PC-9 (cell line): Measurements from ENCODE around the gene TRIM7. TPM values are rescaled to one million over a fixed set of nuclear protein-coding genes. Genes with fewer than 3 reads are reported as not detected.

Source experiments
- BruUV-seq: library from RNA; stranded (reverse); fragments of 400-500 nt; replicated peaks from 2 replicates; lab custom pipeline; 2021; lab: Mats Ljungman, UMichigan
- CTCF ChIA-PET: fragments of 300-600 bp; sonication (Branson Sonifier 250); formaldehyde crosslinking; loops from one replicate; lab custom pipeline; 2022; ENCODE audit warnings: antibody characterized with exemption; lab: Charles Lee
- POLR2A ChIA-PET: fragments of 300-600 bp; sonication (Branson Sonifier 250); formaldehyde crosslinking; loops from one replicate; lab custom pipeline; 2022; ENCODE audit warnings: antibody characterized with exemption; ENCODE audit not compliant: unreplicated experiment; lab: Charles Lee
- DNase-seq, 2 experiments: peaks; one replicate each; pipeline versions ENCODE4 v3.0.0 to v3.0.0-alpha.2; 2015 to 2022; ENCODE audit warnings: mixed read lengths in 1 of 2
- H2AFZ ChIP-seq: fragments of 200-600 bp; sonication (generic); 2 replicates; pipeline ENCODE4 v1.8.1; 2017; ENCODE audit warnings: antibody characterized with exemption
- H3F3A ChIP-seq: fragments of 200-600 bp; sonication (generic); 2 replicates; pipeline ENCODE4 v1.8.1; 2017; ENCODE audit warnings: antibody characterized with exemption, mild to moderate bottlenecking, low read depth; ENCODE audit not compliant: insufficient read depth
- H3K27ac ChIP-seq: fragments of 200-600 bp; sonication (generic); 2 replicates; pipeline ENCODE4 v1.6.1; 2016; ENCODE audit warnings: mixed run types
- H3K27me3 ChIP-seq: fragments of 200-600 bp; sonication (generic); 2 replicates; pipeline ENCODE4 v1.6.1; 2016; ENCODE audit warnings: low read depth, mixed run types; ENCODE audit not compliant: insufficient read depth
- H3K36me3 ChIP-seq: fragments of 200-600 bp; sonication (generic); 2 replicates; pipeline ENCODE4 v1.6.1; 2016; ENCODE audit warnings: low read depth, mixed run types
- H3K4me1 ChIP-seq: fragments of 200-600 bp; sonication (generic); replicated peaks from 2 replicates; pipeline ENCODE4 v1.6.1; 2016; ENCODE audit warnings: mixed run types; ENCODE audit not compliant: insufficient read depth
- H3K4me2 ChIP-seq: fragments of 200-600 bp; sonication (generic); 2 replicates; pipeline ENCODE4 v1.6.1; 2017; ENCODE audit warnings: mixed run types
- H3K4me3 ChIP-seq: fragments of 200-600 bp; sonication (generic); 2 replicates; pipeline ENCODE4 v1.6.1; 2016; ENCODE audit warnings: mixed run types
- H3K79me2 ChIP-seq: fragments of 200-600 bp; sonication (generic); 2 replicates; pipeline ENCODE4 v1.6.1; 2017; ENCODE audit warnings: low read depth, mixed run types
- H3K9me2 ChIP-seq: fragments of 200-600 bp; sonication (generic); 2 replicates; pipeline ENCODE4 v1.8.1; 2017; ENCODE audit warnings: mild to moderate bottlenecking; ENCODE audit not compliant: insufficient read depth
- H3K9me3 ChIP-seq: fragments of 200-600 bp; sonication (generic); 2 replicates; pipeline ENCODE4 v1.8.1; 2016; ENCODE audit warnings: low read depth; ENCODE audit not compliant: insufficient read depth
- H4K20me1 ChIP-seq: fragments of 200-600 bp; sonication (generic); 2 replicates; pipeline ENCODE4 v1.8.1; 2017; ENCODE audit not compliant: insufficient read depth
- CTCF ChIP-seq: fragments of 200-600 bp; sonication (generic); conservative IDR thresholded peaks from 2 replicates; pipeline ENCODE4 v1.6.1; 2017; ENCODE audit warnings: mixed run types, antibody characterized with exemption, mild to moderate bottlenecking, moderate library complexity
- EZH2 ChIP-seq: fragments of 200-600 bp; sonication (generic); IDR thresholded peaks from 2 replicates; pipeline ENCODE4 v1.8.0; 2017; ENCODE audit warnings: antibody characterized with exemption, low read depth
- intact Hi-C: fragments of 100-400 bp; cut with micrococcal nuclease; formaldehyde crosslinking; loops from one replicate; pipeline ENCODE4 v1.10.0; 2022; ENCODE audit not compliant: unreplicated experiment
- total RNA-seq: library from RNA; stranded (reverse); gene quantifications from 2 replicates; pipeline ENCODE4 v1.2.3, GENCODE V29; 2021

The TRIM7 gene
- total RNA-seq, 1 experiment from 2014 or later = 9.2 TPM

GRCh38 chr5:181184845-181185216 is 20.2 kb downstream of the TRIM7 start:
- peak overlapping the region; percentile 83 for H3K4me2 ChIP-seq

GRCh38 chr5:181182651-181183050 is 22.3 kb downstream of the TRIM7 start:
- no peak overlapping the region for H2AFZ ChIP-seq
- CTCF ChIA-PET = interaction anchor here (0.5 kb wide), 1 partner anchor 75 kb away, joined by 4 read pairs; no protein-coding TSS in a partner anchor

More at GRCh38 chr5:181184845-181185216, 20.2 kb downstream of the TRIM7 start:
- TF ChIP-seq EZH2 (no peak), CTCF (no peak)
- H3K27me3 ChIP-seq = no peaks in the 10 kb centered on the region
- peak overlapping the region; percentile 66 for H3K4me3 ChIP-seq
- H2AFZ ChIP-seq = peak overlapping the region; percentile 97
- BruUV-seq = no TSS peak
- peak overlapping the region; percentile 52 for H3K27ac ChIP-seq
- H3K36me3 ChIP-seq = no peaks in the 10 kb centered on the region
- H3F3A ChIP-seq = peaks cover 48% of the 10 kb centered on the region
- ChIA-PET CTCF (interaction anchor here (0.5 to 1.1 kb wide), 7 partner anchors 12 to 597 kb away, joined by 3 to 7 read pairs (median 3); partner anchors contain the start of gene RACK1), POLR2A (interaction anchor here (0.5 to 0.6 kb wide), 3 partner anchors 39 to 376 kb away, joined by 3 to 19 read pairs (median 6); no protein-coding TSS in a partner anchor)
- no peaks in the 10 kb centered on the region for H3K9me3 ChIP-seq
- no peaks in the 10 kb centered on the region for H3K9me2 ChIP-seq
- H3K79me2 ChIP-seq = no peaks in the 10 kb centered on the region
- H3K4me1 ChIP-seq = peaks cover 21% of the 10 kb centered on the region; the same call in 1 of the 2 replicates
- intact Hi-C loops = loop anchor here (5.0 kb wide), 1 partner anchor 1453 kb away; the partner anchor contains the start of gene MAML1
- H4K20me1 ChIP-seq = no peaks in the 10 kb centered on the region
- DNase-seq = peak in 1 of 2 experiments; percentile 43

More at GRCh38 chr5:181182651-181183050, 22.3 kb downstream of the TRIM7 start:
- POLR2A ChIA-PET = no interaction called here
- no peak overlapping the region for H3K27ac ChIP-seq
- no TSS peak for BruUV-seq
- H3K9me2 ChIP-seq = no peaks in the 10 kb centered on the region
- H3K4me3 ChIP-seq = no peak overlapping the region
- H3K79me2 ChIP-seq = no peaks in the 10 kb centered on the region
- no peaks in the 10 kb centered on the region for H3K36me3 ChIP-seq
- H3K27me3 ChIP-seq = no peaks in the 10 kb centered on the region
- intact Hi-C loops = loop anchor here (1.0 to 2.0 kb wide), 2 partner anchors 314 to 398 kb away; no protein-coding TSS in a partner anchor
- no peak overlapping the region for H3K4me2 ChIP-seq
- peaks cover 21% of the 10 kb centered on the region; the same call in 1 of the 2 replicates for H3K4me1 ChIP-seq
- no peaks in the 10 kb centered on the region for H4K20me1 ChIP-seq
- peaks cover 39% of the 10 kb centered on the region for H3F3A ChIP-seq
- TF ChIP-seq EZH2 = no peak
- no peak for TF ChIP-seq CTCF
- no peaks in the 10 kb centered on the region for H3K9me3 ChIP-seq
- DNase-seq = no peak
